Progenitor cell of endocrine pancreas (in vitro differentiated cells): ENCODE results near the gene CCSER1. TPM values are rescaled to one million over a fixed set of nuclear protein-coding genes. Genes with fewer than 3 reads are reported as not detected.
"Not testable (repeated sequence)": the region's sequence is repeated elsewhere in the genome, so short reads cannot be mapped to it uniquely, and the experiment has no call there.

Source experiments
- DNase-seq: peaks from one replicate; pipeline ENCODE4 v3.0.0; 2021; ENCODE audit warnings: low spot score; ENCODE audit not compliant: unreplicated experiment
- H3K27ac Mint-ChIP-seq: 2 replicates; pipeline ENCODE4 v1.8.0; 2021; ENCODE audit warnings: mild to moderate bottlenecking, moderate library complexity, mixed read lengths
- H3K27me3 Mint-ChIP-seq: 2 replicates; pipeline ENCODE4 v1.8.0; 2021; ENCODE audit warnings: mixed read lengths
- H3K36me3 Mint-ChIP-seq: 2 replicates; pipeline ENCODE4 v1.8.0; 2022; ENCODE audit warnings: mixed read lengths; ENCODE audit not compliant: insufficient read depth
- H3K4me1 Mint-ChIP-seq: 2 replicates; pipeline ENCODE4 v1.8.0; 2021; ENCODE audit warnings: low read depth, mixed read lengths
- H3K4me3 Mint-ChIP-seq: 2 replicates; pipeline ENCODE4 v1.8.0; 2021; ENCODE audit warnings: low read depth, mild to moderate bottlenecking, moderate library complexity, mixed read lengths
- H3K9me3 Mint-ChIP-seq: 2 replicates; pipeline ENCODE4 v1.8.0; 2021; ENCODE audit warnings: low read depth, mixed read lengths
- total RNA-seq: library from RNA; stranded (reverse); gene quantifications from 2 replicates; pipeline ENCODE4 v1.2.1, GENCODE V29; 2021
- TF ChIP-seq, protein P1 (sequence below): fragments of 200-600 bp; sonication (generic); IDR thresholded peaks from one replicate; pipeline ENCODE4 v1.5.0; 2021; ENCODE audit warnings: antibody characterized with exemption, mild to moderate bottlenecking; ENCODE audit not compliant: unreplicated experiment

The CCSER1 gene
- total RNA-seq, 1 donor from 2014 or later, result 11.6 TPM

DNA sequence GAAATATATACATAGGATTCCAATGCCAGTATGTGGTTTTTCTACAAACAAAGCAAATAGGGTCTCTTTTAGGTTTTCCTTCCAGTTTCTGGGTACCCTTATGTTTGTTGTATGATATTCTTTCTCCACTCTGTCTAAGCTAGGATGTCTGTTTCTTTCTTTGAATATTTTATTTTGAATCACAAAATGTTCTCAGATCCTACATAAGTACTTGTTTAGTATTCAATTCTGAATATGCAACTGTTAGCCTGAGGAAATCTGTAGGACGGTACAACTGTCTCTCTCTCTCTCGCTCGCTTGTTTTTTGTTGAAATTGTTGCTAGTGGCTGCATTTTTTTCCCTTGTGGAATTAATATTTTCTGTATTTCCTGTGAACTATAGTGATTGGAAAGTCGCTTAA is 163.2 kb downstream of the CCSER1 start:
- no peaks in the 10 kb centered on the region for H3K36me3 Mint-ChIP-seq
- H3K27me3 Mint-ChIP-seq, result no peaks in the 10 kb centered on the region
- no peak for DNase-seq
- no peak overlapping the region for H3K27ac Mint-ChIP-seq
- H3K4me1 Mint-ChIP-seq, result peaks cover 4% of the 10 kb centered on the region
- TF ChIP-seq, protein P1, sequence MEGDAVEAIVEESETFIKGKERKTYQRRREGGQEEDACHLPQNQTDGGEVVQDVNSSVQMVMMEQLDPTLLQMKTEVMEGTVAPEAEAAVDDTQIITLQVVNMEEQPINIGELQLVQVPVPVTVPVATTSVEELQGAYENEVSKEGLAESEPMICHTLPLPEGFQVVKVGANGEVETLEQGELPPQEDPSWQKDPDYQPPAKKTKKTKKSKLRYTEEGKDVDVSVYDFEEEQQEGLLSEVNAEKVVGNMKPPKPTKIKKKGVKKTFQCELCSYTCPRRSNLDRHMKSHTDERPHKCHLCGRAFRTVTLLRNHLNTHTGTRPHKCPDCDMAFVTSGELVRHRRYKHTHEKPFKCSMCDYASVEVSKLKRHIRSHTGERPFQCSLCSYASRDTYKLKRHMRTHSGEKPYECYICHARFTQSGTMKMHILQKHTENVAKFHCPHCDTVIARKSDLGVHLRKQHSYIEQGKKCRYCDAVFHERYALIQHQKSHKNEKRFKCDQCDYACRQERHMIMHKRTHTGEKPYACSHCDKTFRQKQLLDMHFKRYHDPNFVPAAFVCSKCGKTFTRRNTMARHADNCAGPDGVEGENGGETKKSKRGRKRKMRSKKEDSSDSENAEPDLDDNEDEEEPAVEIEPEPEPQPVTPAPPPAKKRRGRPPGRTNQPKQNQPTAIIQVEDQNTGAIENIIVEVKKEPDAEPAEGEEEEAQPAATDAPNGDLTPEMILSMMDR, result no peak
- no peaks in the 10 kb centered on the region for H3K9me3 Mint-ChIP-seq
- no peak overlapping the region for H3K4me3 Mint-ChIP-seq

DNA sequence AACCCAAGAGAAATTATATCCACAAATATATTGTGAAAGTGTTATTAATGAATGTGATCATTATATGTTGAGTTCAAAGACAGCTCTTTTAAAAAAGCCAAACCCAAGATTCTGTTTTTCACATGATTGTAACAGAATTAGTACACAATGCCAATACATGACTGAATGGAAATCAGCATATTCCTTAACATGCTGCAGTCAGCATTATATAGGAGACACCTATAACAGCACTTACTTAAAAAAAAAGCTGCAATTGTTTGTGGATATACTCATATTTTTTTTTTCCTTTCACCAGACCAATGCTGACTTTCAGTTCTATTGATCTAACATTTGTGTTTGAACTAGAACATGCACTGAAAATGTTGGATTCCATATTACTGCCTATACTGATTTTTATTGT is 165.2 kb downstream of the CCSER1 start:
- H3K9me3 Mint-ChIP-seq, result no peaks in the 10 kb centered on the region
- peaks cover 4% of the 10 kb centered on the region for H3K4me1 Mint-ChIP-seq
- H3K27me3 Mint-ChIP-seq, result no peaks in the 10 kb centered on the region
- no peak overlapping the region for H3K27ac Mint-ChIP-seq
- DNase-seq, result no peak
- TF ChIP-seq, protein P1, result no peak
- no peak overlapping the region for H3K4me3 Mint-ChIP-seq
- H3K36me3 Mint-ChIP-seq, result no peaks in the 10 kb centered on the region

DNA sequence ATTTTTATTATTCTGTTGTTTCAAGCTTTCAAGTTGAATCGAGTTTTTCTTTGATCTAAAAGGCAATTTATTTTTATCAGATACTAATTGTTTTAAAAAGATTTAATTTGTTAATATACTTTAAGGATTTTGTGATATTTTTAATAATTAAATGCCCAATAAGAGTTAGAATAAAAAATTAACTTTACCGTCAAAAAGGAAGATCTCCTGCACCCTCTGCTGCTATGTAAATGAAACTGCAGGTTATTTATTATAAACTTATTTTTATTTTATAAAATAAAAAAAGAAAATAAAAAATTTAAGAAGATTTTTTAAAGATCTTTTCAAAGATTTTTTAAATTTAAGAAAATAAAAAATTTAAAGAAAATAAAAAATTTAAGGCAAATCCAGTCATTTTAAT is 166.1 kb downstream of the CCSER1 start:
- Mint-ChIP-seq H3K27me3 (no peaks in the 10 kb centered on the region), H3K36me3 (no peaks in the 10 kb centered on the region), H3K4me1 (no peaks in the 10 kb centered on the region), H3K9me3 (no peaks in the 10 kb centered on the region), H3K4me3 (no peak overlapping the region), H3K27ac (no peak overlapping the region)
- TF ChIP-seq, protein P1, result peak; percentile 86
- DNase-seq, result no peak

DNA sequence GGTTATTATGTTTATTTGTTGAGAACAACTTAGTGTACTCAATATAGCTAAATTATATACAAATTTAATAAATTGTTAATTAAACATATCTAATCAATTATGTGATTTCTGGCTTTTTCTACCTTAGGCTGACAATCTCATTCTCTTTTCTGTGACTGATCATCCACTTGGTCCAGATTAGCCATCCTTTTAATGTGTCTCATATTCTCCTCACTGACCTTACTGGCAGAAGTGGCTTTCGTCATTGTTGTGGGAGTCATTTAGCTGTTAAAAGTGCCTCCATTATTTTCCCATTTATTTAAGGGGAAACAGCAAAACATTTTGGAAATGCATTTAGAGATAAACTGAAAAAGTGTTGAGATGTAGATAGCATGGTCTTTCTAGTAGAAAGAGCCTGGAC is 172.2 kb downstream of the CCSER1 start:
- H3K27me3 Mint-ChIP-seq, result no peaks in the 10 kb centered on the region
- H3K4me1 Mint-ChIP-seq, result no peaks in the 10 kb centered on the region
- H3K27ac Mint-ChIP-seq, result no peak overlapping the region
- no peak for DNase-seq
- peaks cover 2% of the 10 kb centered on the region for H3K36me3 Mint-ChIP-seq
- TF ChIP-seq, protein P1, result no peak
- H3K4me3 Mint-ChIP-seq, result no peak overlapping the region
- H3K9me3 Mint-ChIP-seq, result peaks cover 7% of the 10 kb centered on the region

DNA sequence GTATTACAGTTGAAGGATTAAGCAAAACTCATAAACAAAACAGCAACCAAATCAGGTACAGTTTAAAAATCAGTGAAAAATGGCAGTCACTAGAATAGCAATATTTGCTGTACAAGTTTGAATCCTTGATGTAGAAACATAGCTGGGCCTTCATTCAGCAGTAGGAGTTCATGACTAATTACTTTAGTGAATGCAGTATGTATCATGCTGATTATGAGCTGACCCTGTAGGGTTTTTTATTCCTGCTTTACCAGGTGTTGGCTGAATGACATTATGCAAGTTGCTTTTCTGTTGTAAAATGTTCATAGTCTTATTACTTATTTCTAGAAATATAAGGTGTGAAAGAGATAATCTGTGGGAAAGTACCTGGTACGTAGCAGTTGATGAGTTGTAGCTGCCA is 179.6 kb downstream of the CCSER1 start:
- TF ChIP-seq, protein P1, result no peak
- DNase-seq, result no peak
- H3K27ac Mint-ChIP-seq, result no peak overlapping the region
- H3K4me1 Mint-ChIP-seq, result no peaks in the 10 kb centered on the region
- no peaks in the 10 kb centered on the region for H3K27me3 Mint-ChIP-seq
- H3K4me3 Mint-ChIP-seq, result no peak overlapping the region
- H3K36me3 Mint-ChIP-seq, result peaks cover 2% of the 10 kb centered on the region
- peaks cover 7% of the 10 kb centered on the region for H3K9me3 Mint-ChIP-seq

DNA sequence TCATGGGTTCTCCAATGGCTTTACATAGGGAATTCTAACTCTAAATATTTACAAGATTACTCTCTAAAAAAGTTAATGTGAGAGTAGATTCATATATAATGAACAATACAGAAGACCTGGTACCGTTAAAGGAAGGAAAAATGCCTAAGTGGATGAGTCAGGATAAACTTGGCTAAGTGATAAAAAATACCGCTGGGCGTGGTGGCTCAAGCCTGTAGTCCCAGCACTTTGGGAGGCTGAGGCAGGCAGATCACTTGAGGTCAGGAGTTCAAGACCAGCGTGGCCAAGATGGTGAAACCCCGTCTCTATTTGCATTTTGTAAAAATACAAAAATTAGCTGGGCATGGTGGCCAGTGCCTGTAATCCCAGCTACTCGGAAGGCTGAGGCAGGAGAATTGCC is 189.9 kb downstream of the CCSER1 start:
- not testable (repeated sequence) for H3K27me3 Mint-ChIP-seq, DNase-seq, H3K4me3 Mint-ChIP-seq, H3K4me1 Mint-ChIP-seq, H3K27ac Mint-ChIP-seq, H3K36me3 Mint-ChIP-seq, H3K9me3 Mint-ChIP-seq
